Stimulated activated CD8-positive, alpha-beta memory T cell treated with anti-CD3 and anti-CD28 coated beads, Interleukin-4, amount 100 ng/mL, for 1 hour (primary cell): ENCODE results near the gene SH3RF3.

Source experiments
- DNase-seq, 2 donors: peaks; one replicate each; pipeline ENCODE4 v3.0.0-alpha.2; 2020; ENCODE audit warnings: low read depth in 2 of 2, low spot score in 1 of 2

Gene SH3RF3

DNA sequence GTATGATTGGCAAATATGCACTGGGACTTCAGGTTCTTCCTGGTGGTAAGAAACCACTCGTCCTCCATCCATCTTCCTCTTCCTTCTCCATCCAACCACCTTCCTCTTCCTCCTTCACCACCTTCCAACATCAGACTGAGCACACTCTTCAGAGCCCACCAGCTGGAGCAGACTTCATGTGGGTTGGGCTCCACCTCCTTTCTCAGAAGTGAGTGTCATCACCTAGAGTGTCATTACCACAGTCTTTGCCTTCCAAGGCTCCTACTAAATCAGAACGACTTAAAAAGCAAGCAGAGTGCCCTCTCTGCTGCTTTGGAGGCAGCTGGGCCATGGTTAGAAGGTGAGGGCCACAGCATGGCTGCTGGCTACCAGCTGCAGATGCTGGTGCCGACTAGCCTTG is 171.6 kb downstream of the SH3RF3 start:
- DNase-seq, result no peak

DNA sequence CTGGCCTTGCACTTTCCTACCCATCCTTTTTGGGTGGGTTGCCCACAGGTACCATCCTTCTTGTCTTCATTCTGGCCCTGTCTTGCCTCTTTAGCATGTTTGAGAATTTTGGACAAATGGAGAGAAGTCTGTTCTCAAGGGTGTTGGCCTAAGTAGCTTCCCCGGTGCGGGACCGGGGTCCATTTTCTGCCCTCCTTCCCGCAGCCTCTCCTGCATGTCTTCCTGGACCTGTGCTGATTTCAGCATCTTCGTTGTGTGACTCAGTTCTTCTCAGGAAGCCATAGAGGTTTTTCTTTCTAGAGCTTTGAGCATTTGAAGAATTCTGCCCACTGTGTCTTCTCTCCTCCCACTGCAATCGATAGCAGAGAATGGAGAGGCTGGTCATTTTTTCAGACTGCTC is 172.7 kb downstream of the SH3RF3 start:
- no peak for DNase-seq

DNA sequence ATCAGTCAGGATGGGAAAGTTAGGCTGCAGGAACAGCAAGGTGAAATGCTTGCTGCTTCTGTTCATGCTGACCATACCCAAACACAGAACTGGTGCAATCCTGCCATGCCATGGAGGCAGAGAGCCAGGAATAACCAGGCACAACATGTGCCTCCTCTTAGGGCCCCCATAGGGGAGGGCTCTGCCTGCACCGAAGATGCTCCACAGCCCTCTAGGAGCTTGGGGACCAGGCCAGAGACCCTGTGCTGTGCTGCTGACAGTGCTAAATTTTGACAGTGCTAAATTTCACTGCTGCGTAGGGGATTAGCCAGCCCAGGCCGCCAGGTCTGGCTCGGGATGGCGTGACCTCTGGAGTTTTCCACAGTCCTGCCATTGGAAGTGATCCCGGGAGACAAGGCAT is 173.3 kb downstream of the SH3RF3 start:
- DNase-seq, result no peak

DNA sequence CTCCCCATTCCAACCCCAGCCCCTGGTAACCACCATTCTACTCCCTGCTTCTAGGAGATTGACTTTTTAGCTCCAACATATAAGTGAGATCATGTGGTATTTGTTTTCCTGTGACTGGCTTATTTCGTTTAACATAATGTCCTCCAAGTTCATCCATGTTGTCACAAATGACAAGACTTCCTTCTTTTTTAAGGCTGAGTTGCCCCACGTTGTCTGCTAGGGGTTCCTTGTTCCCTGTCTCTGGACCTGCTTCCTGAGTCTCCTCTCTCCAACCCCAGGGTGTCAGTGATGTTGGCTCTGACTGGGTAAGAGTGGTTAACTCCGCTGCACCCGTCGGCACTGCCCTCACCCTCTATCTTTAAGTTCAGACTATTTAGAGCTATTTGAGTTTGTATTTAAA is 175.2 kb downstream of the SH3RF3 start:
- DNase-seq, result no peak

DNA sequence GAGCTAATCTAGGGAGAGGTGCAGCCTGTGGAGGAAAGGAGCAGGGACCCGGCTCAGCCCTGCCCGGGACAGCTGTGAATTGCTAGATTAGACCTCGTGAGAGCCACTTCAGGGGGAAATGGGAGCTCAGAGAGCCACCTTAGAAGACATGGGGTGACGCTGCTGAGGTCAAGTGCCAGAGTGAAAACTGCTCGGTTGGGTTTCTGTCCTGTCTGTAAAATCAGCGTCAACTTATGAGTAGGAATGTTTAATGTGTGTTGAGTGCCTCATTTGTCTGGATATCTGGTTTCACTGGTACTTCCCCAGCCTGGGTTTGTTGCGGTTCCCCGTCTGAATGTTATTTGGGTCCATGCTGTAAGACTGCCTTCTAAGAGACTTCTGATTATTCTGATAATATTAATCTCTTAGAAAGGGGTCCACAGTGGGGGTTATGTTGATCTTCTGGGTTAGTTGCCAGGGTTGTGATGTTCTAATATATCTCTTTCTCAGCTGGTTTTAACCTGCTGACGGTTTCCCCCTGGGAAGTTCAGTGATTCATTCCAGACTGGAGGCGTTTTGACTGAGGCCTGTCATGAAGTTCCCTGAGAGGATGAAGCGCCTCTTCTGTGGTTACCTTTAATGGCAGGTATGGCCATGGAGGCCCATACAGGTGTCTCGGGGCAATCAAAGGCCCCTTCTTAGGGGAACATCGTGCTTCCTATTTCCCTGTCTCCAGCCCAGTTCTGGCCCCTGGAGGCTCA is 175.9 kb downstream of the SH3RF3 start:
- no peak for DNase-seq

DNA sequence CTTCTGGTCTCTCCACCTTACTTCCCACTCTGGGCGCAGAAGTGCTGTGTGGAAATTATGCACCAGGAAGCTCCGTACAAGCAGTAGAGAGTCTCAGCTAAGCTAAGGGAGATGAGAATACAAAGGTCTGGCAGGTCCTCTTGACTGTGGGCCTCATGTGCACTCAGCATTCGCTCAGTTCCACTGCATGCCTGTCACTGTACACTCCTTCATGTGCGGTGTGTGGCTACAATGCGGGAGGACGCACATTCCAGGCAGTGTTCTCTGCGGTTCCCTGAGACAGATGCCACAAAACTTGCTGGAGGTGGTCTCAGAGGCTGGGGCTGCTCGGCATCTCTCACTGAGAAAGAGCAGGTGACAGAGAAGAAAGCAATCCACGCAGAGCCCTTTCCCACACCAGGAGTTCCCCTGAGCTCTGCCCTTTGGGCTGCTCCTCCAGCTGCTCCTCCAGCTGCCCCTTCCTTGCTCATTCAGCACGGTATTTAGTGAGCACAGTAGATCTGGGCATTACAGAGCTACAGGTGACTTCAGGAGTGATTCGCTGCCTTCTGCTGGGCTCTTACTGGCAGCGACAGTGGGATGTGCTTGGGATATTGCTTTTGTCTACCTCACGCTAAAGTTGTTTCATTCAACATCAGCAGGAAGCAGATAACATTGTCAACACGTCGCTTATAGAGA is 176.6 kb downstream of the SH3RF3 start:
- DNase-seq, result no peak

DNA sequence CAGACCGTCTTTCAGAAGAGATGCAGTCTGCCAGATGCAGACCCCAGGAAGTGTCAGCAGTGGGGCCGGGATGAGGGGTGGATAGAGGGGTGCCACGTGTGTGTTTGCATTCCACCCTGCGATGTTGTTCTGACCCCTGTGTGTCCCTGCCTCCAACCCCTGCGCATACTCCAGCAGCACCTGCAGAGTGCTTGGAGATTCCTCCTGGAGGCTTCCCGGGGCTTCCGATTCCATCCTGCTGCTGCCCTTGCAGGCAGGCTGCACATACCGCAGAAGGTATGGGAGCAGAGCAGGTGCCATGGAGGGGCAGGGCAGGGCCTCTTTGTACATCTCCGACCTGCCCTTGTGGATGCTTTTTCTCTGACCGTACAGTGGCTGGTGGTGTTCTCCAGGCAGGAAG is 177.2 kb downstream of the SH3RF3 start:
- DNase-seq, result no peak

DNA sequence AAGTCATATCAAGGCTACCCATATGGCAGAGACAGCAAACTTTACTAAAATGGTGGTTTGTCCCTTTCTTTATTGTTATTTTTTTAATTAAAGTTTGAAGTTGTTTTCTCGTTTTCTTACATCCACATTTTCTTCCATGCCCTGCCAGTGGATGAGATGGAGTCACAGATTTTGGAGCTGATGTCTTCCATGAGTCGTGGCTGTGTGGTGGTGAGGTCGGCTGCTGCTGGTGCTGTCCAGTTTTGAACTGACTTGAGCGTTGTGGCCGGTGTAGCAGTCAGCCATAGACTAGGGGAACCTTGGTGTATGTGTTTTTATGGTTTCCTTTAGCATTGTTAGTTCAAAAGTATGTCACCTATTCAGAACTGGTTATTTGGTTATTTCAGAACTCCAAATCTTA is 182.8 kb downstream of the SH3RF3 start:
- DNase-seq, result no peak

DNA sequence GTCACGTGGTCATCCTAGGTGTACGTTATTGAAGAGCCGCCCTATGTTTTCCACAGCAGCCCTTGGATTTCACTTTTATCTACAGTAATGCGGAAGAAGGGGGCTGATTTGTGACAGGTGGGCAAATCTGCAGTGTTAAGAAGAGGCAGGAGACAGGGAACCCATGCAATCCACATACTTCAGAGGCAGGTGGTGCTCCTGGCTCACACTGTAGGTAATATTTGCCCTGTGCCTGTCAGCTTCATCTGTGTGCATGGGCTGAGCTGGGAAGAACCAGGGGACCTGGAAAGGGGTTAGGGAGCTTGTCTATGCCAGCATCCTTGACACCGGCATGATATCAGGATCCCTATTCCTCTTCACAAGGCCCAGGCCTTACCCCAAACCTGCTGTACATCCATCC is 183.9 kb downstream of the SH3RF3 start:
- no peak for DNase-seq

DNA sequence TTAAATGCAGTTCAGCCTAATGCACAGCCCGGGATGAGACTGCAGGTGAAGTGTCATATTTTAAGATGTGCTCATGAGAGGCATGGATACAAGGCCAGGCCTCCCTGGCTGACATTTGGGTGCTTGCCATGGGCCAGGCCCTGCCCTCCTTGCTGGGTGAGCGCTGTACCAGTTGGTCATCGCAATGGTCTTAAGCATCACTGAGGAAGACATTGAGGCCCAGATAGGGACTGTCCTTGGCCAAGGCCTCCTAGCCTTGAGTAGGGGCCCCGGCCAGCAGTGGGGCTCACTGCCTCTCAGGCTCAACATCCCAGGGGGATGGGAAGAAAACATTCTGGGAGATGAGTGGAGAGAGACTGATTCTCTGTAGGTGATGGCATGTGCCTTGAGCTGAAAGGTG is 184.3 kb downstream of the SH3RF3 start:
- no peak for DNase-seq

DNA sequence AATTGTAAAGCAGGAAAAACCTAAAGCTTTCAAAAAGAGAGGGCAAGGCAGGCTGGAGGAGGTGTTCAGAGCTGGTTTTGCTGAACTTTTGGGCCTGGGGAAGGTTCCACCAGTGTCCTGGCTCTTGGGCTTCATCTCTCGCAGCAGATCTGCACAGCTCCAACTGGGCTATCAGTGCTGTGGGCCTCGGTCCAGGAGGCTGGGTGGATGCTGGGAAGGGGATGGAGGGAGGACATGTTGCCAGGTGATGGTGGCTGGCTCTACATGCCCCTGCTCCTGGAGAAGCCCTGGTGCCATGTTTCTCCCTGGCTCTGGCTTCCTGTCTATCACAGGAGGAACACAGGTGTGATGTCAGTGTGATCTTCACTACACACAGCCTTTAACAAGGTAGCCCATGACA is 187.1 kb downstream of the SH3RF3 start:
- no peak for DNase-seq

DNA sequence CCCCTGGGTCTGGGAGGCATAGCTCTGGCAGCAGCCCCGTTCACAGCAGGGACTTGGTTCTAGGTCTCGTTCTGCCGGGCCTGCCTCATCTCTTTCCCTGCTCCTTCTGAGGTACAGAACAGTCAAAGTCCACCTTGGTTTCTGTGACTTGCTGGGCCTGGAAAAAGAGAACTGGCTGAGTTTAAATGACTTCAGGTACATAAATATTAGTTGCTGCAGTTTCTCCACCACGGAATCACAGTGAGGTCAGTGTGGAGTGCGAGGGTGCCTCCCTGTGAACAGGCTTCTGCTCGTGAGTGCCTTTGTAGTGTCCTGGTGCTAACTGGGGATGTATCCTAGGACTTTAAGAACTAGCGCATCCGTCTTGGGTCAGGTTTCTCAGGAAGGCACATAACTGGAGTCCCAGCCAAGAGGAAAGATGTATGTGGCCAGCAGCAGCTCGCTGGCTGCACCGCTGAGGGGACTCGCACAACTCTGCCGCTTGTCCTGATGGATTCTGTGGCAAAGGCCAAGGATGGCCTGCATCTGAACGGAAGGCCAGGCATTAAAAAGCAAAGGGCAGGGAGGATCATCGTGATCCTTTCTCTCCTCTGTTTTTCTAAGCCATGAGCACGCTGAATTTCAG is 188.6 kb downstream of the SH3RF3 start:
- DNase-seq, result no peak

DNA sequence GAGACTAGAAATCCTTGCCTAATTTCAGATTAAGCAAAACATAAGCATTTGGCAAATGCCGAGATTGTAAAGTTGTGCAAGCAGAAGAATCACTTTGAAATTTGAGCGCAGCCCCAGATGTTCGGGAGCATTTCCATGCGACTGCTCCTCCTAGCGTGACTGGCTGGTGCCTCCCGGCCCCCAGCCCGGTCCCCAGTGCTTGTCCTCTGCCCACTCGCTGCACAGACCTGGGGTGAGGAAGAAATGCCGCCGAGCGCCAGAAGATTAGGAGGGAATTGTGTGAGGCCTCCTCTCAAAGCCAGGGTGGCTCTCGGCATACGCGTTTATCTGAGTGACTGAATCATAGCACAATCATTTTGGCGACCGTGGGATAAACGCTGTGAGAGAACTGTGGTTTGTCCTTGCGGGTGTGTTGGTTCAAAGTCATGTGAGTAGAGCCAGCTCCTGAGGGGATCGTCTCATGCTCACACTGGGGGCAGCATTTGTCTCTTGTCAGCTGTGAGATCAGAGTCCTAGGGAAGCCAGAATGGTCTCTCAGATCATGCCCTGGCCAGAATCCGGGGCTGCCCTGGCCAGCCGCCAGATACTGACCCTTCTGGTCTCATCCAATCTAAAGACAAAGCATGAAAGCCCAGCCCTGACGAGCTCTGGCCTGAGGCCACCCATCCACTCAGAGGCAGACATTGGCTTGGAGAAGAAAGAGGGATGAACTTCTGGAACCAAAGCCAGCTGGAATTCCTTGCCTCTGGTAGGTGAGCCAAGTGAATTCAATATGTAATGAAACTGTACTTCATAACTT is 189.3 kb downstream of the SH3RF3 start:
- no peak for DNase-seq

DNA sequence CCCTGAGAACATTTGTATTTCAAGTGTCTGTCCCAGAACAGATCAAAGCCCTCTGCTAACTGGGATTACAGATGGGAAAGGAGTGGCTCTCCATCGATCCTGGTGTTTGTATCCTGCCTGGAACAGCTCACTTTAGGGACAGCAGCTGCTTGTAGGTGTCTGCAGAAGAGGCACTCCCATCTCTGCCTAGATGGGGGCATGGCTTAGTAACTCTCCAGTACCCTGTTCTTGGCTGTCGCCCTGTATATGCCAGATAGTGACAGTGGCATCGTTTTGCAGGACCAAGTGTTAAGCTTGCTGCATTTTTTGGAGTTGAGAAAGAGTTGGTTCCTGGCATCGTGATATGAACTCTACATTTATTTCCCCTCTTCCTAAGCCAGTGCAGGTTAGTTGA is 189.9 kb downstream of the SH3RF3 start:
- DNase-seq, result no peak

DNA sequence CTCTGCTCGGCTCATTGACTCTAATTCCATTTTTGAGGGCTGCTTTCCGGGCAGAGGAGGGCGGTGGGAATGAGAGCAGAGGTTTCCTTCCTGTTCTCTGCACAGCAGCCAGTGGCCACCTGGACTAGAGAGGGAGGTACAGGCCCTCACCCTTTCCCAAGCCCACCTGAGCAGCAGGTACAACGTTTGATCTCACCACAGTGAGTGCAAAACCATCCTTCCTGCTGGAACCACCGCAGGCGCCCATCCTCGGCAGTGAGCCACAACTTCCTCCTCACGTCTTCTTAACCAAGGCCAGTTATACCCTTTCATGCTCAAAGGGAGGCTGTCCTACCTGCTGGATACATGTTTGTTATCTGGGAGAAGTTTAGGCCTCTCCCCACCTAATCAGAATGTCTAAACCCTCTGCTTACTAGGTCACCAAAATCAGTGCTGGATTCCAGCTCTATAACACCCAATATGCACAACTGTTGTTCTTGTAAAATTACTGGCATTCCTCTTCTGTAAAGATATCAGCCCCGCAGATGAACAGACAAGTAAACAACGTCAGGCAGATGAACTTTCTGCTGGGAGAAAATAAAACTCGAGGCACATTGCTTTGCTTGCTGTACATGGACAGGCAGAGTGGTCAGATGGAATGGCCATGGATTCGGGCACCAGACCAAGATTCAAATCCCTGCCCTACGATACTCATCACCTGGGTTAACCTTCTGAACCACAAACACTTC is 191.4 kb downstream of the SH3RF3 start:
- no peak for DNase-seq

DNA sequence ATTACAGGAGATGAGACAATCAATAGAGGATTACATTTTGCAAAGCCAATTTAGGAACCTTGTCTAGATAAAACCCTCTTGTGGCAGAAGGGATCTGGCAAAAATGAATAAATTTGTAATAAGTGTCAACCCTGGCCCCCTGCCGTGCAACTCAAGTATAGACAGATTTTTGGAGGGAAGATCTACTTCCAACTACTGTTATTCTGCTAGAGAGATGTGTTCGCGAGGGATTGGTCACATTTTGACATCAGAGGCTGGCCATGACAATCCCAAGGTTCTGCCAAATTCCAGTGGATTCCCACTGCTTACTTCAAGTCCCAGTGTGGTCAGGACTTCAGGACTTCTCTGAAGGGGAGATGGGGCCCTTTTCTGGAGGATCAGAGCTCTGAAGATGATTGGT is 192.6 kb downstream of the SH3RF3 start:
- DNase-seq, result no peak

DNA sequence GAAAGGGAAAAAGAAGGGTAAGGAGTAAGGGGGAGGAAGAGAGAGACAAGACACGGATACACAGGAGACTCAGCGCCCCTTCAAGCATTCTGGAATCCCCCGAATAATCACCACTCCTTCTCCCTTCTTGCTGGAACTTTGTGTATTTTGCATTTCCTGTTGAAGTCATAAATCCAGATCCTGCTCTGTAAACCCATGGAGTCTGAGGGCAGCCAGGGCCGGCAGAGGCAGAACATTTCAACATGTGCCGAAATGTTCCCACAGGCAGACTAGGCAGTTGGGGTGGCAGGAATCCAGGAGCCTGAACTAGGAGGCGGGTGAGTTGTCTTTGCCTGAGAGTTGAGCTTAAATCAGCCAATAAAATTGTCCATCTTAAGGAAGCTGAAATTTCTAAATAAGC is 193.1 kb downstream of the SH3RF3 start:
- no peak for DNase-seq

DNA sequence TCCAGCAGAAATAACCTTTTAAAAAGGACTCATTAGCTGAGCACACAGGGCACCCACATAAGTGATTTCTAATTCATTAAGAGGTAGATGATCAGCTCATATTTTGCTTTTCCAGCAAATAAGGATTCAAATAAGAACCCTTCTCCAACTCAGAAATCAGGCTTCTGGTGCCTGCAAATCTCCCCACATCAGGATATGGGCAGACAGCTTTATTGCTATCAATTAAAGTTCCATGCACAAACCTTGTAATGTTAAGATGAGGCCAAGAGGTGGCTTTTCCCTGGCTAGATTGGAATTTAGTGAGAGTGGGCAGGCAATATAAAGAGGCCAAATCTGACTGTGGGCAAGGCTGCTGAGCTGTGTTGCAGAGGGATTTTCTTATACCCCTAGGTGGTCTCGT is 193.6 kb downstream of the SH3RF3 start:
- no peak for DNase-seq

DNA sequence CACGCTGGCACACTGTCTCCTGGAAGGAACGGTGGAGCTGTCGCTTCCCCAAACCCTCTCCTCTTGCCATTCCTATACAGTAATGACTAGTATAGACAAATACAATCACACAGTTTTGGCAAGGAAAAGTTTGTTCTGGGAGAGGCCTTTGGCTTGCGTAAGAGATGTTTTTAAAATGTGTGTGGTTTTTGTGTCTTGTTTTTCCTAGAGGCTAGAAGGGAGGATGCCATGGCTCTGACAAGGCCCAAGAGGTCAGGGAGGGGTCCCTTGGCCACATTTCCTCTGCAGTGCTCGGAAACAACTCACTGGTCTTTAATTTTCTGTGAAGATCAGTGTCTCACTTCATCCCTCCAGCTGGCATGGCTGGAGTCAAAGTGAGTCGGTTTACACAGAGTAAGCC is 195.9 kb downstream of the SH3RF3 start:
- DNase-seq, result no peak

DNA sequence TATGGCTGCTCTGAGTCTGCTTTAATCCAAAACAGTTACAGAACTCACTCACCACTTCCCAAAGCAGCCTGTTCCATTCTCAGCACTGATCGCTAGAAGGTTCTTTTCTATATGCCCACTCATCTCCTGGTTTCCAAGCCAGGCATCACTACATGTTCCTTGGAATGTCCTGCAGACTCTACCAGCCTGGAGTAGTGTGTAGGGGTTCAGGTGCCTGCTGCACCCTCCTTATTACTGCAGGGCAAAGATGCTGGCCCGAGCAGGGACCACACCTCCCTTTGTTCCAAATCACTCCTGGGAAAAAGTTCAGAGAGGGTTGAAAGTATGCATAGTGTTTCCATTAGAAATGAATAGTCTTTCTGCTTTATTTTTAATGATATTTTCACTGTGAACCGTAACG is 196.6 kb downstream of the SH3RF3 start:
- DNase-seq, result no peak

DNA sequence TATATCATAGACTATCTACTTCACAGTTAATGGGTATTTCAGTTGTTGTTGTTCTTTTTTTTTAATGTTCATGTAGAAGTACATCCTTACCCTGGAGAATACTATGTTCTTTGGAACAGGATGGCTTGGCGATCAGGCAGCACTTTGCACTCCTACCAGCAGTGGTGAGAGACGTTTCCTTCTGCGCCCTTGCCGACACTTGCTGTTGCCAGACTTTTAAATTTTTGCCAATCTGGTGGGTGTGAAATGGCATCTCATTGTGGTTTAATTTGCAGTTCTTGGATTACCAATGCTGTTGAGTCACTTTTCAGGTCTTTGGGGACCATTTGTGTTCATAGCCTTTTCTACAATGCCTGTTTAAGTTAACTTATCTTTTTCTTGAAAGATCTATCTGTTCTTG is 197.3 kb downstream of the SH3RF3 start:
- DNase-seq, result no peak
